DMS 273 (cell line): ENCODE results near the gene POLR3K.

Source experiments
- DNase-seq: peaks from one replicate; lab custom pipeline; 2025; ENCODE audit not compliant: unreplicated experiment; lab: John Stamatoyannopoulos, UW

POLR3K gene

DNA sequence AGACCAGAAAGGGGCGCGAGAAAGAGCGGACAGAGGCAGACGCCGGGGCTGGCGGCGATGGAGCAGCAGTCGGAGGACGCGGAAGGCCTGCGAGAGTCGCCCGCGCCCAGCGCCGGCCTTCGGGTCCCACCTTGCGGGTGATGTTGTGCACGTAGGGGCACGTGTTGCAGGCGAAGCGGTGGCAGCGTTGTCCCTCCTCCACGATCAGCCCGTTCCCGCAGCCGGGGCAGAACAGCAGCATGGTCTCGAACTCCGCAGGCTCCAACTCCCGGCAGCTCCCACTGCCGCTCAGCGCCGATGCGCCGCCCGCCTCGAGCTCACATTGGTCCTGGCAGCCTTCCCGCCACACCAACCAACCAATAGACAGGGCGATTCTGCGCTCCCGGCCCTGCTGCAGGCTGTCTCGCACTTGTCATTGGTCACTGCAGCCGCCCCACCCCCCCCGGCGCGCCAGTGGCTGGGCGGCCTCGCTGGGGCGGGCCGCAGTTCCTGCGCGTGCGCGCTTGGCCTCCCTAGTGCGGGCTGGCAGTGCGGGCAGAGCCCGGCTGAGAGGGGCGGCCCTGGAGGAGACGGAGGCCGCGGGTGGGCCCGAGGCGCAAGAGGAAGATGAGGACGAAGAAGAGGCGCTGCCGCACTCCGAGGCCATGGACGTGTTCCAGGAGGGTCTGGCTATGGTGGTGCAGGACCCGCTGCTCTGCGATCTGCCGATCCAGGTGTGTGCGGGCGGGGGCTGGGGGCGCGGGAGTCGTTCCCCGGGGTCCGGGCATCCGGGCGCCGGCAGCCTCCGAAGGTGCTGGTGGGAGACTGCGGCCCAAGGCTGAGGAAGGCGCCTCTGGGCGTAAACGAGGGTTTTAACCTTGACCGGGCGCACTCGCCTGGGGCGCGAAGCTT lies at the start of gene POLR3K, which contains the start of gene SNRNP25:
TSS of gene POLR3K (minus strand) at position 263 of the 891 bp plus-strand sequence. CDS start at position 241, 22 bp downstream.
TSS of gene SNRNP25 (plus strand) at position 483 of the 891 bp plus-strand sequence. CDS start at position 672, 189 bp downstream.
- DNase-seq = peak; percentile 99

DNA sequence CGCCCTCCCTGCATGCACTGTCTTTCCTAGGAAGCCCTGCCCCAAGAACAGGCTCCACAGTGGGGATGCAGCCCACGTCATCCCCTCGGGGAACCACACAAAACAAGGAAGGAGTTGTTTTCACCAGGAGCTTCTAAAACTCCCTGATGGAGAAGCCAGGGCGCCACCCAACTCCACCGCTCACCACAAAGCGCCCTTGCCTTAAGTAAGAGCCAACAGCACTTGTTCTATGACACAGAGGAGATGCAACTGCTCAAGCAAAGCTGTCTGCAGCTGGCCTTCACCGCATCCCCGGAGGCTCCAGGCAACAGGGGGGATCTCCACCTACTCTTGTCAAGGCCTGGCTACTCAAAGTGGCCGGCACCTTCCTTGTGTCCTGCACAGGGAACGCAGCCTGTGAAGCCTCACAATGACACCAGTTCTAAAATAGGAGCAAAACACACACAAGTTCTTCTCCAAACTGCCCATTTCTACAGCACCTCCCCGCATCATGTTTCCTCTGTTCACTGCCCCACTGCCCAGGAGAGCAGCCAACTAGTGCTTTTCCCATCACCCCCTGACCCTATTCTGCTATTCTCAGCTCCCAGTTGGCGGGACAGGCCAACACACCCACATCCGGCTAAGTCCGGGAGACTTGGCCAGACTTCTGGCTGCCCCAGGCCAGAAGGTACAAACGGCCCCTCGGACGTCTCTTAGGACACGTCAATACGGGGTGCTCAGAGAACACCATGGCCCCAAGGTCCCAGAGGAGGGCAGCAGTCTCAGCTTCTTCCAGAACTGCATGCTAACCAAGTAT lies 48.9 kb upstream of the POLR3K start:
- no peak for DNase-seq

DNA sequence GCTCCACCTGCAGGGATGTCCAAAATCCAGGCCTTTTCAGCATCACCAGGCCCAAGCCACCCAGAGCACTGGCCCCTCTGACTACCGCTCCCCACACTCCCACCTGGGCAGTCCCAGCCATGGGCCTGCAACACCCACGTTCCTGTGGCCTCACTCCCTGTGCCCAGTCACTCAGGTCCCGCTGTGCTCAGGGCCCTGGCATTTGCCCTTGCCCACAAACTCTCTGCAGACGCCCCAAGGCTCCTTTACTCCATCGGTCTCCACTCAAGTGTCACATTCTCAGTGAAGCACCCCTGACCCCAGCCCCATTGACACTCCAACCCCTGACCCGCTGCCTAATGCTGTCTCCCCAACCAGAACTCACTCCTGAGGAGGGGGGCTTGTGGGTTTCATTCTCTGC lies 48.2 kb upstream of the POLR3K start:
- no peak for DNase-seq

DNA sequence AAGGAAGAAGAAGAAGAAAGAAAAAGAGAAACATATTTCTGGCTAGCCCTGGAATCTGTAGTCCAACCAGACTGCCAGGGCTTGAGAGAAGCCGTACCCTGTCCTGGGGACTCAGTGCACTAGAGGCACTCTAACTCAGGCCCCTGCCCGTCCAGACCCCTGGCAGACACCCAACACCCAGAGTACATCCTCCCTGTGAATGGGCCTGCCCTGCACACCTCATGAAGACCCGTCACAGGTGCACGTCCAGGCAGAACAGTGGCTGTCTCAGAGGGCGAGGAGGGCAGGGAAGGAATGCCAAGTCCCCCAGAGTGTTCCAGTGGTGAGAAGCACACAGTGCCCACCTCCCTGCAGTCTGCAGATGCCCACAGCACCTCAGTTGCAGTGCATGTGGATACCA lies 47.6 kb upstream of the POLR3K start:
- DNase-seq = no peak

DNA sequence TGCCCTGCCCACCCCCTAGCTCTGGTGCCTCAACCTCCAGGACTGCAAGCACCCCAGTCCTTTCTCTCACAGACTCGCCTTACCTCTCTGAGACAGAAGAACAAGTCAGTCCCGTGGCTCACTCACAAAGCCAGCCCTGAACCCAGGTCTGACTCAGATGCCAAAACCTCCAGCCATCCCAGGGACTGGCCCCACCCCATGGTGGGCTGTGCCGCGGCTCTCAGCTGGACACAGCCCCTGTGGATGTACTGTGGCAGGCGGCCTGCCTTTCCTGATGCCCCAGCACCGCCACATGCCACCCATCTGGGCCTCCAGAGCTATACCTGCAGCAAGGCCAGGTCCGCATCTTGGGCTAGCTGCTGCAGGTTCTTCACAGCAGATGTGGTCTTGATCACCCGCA lies 44.4 kb upstream of the POLR3K start:
- DNase-seq = no peak

DNA sequence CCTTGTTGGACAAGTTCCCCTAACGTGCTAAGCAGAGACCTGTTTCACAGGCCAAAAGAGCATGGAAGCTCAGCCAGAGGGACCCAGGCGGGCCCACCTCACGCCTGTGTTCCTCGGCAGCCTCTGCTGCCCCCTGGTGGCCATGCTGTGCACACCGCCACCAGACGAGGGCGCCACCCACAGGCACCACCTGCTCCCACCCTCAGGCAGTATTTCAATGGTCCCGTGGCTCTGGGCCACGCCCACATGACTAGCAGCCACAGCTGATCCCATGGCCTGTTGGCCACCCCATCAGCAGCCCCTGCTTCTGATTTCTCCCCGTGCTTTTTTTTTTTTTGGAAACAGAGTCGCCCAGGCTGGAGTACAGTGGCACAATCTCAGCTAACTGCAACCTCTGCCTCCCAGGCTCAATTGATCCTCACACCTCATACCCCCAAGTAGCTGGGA lies 43.5 kb upstream of the POLR3K start:
- peak; percentile 95 for DNase-seq

DNA sequence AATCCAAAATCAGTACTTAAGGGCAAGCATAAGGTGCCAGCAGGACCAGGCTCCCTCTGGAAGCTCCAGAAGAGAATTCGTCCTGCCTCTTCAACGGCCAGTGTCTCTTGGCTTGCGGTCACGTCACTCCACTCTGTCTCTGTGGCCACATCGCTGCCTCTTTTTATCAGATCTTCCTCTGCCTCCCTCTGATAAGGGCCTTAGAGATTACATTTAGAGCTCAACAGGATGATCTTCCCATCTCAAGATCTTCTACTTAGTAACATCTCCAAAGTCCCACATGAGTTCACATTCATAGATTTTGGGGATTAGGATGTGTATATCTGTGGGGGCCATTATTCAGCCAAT lies 41.5 kb upstream of the POLR3K start:
- no peak for DNase-seq

DNA sequence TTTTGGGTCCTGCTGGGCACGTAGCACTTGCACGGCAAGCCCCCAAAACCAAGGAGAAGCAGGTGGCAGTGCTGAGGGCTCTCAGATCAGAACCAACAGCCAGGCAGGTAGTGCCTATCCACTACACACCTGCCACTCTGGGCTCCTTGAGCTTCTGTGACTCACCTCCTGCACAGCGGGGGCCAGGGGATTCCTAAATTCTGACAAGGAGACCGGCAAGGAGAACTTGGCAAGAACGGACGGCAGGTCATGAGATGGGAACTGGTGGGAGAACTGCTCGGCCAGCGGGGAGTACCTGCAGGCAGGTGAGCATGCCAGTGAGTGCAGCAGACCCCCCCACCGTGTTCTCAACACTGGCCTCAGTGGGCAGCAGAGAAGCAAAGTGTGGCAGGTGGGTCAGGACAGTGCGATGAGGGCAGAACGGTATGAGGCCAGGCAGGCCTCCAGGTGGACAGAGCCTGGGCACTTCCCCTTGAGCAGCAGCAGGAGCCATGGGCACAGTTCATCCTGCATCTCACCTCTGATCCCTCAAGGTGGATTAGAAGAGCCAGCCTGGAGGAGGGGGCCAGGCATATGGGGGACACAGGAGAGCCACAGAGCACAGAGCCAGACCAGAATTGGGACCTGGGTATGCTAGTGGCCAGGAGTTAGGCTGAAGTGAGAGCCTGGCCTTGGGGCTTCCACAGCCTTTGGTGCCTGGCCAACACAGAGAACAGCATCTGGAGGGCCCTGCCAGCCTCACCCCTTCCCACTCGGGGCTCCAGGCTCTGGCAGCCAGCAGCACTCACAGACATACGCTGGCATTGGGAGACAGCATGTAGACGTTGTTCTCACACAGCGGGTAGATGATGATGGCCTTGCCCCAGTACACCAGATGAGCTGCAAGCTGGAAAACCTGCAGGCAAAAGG lies 39.3 kb upstream of the POLR3K start:
- peak; percentile 70 for DNase-seq

DNA sequence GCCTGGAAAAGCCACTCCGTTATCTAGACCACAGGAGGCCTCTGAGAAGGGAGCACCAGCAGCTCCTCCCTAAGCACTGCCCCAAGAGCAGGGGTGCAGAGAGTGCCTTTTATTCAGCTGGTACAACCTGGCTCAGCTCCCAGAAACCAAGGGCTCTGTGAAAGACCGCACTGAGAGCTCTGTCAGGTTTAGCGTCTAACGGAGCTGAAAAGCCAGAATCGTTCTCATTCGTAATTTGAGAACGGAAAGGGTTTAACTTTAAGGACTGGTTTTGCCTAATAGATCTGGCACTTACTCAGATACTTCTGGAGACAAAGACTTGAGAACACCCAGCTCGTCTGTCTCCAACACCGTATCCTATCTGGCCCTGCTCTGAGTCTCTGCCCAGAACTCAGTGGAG lies 38.1 kb upstream of the POLR3K start:
- DNase-seq = peak; percentile 71

DNA sequence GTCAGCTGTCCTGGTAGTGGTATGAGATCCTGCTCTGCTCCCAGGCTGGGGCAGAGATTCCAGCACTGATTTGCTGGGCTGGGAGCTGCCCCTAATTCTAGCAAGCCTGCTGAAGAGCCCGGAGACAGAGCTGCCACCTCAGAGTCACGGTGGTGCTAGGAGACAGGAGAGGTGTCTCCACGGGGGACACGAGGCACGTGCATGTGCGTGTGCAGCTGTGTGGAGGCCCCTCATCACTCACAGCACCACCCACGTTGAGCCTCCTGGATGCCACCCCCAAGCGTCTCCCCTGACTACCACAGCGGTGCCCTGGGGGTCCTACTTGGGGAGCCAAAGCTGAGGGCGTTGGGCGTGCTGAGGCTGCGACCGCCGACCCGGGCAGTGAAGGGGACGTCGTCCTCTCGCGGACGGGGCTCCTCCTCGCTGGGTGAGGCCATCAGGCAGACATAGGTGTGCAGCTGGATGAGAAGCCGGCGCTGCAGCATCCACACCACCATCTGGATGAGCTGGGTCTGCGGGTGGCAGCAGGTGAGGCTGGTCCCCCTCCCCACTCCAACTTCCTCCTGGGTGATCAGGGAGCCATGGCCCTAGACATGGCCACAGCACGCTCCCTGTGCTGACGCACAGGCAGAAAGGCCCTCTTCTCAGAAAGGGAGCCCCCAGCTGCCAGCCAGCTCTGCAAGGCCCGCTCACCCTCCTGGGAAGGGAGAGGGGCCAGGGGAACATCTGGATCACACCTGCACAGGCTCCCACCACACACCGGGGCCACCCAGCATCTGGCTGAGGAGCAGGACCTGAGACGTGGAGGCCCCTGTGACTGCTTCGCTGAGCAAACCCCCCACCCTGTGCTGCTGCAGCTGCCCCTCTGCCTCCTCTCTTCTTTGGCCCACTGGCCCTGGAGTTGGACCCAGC lies 36.2 kb upstream of the POLR3K start:
- no peak for DNase-seq

DNA sequence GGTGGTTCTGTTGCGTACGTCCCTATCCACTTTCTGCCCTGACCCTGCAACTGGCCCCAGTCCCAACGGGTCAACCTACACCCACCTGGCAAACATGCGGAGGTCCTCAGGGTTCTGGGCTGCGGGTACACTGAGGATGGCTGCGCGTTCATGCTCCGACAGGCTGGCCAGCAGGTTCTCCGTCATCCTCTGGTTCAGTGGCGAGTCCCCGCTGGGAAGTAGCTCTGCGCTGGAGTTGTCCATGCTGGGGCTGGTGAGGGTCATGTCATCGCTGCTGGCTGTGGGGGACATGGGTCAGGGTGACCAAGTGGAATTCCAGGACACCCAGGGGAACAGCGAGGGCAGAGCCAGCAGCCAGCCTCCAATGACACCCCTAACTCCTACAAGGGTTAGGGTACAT lies 35.2 kb upstream of the POLR3K start:
- DNase-seq = no peak

DNA sequence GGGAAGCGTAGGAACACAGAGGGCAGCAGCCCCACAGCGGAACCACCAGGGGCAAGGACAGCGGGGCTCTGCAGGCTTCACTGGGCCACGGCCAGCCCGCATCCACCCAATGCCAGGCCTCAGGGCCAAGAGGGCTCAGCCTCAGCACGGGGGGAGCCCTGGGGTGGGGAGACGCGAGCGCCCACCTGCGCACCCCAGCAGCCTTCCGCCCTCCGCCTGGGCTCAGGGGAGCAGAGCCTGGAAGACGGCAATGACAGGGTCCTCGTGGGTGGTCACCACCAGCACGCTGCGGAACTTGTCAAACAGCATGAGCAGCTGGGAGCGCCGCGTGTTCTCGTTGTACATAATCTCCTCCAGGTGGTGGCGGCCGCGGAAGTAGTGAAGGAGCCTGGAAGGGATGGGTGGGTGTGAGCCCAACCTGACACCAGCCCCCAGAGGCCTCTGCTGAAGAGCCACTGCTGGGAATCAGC lies 33.1 kb upstream of the POLR3K start:
- DNase-seq = no peak

DNA sequence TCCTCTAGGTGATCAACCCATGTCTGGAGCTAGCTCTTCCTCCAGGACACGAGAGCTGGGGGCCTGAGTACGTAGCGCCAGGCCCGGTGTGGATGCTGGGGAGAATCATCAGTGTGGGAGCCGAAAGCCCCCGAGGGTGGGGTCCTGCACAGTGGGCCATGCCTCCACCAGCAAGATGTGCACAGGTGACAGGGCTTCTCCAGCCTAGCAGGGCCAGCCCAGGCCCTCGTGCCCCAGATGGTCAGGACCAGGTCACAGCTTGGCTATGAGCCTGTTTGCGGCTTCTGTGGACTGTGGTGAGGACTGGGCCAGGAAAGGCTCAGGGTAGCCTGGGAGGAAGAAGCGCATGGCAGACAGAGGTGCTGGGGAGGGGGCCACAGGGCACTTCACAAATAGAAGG lies 32.5 kb upstream of the POLR3K start:
- DNase-seq = no peak

DNA sequence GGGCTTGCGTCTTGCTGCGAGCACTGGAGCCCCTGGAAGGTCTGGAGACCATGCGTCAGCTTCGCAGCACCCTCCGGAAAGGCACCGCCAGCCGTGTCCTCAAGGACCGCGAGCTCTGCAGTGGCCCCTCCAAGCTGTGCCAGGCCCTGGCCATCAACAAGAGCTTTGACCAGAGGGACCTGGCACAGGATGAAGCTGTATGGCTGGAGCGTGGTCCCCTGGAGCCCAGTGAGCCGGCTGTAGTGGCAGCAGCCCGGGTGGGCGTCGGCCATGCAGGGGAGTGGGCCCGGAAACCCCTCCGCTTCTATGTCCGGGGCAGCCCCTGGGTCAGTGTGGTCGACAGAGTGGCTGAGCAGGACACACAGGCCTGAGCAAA lies 32.0 kb upstream of the POLR3K start:
- DNase-seq = no peak

DNA sequence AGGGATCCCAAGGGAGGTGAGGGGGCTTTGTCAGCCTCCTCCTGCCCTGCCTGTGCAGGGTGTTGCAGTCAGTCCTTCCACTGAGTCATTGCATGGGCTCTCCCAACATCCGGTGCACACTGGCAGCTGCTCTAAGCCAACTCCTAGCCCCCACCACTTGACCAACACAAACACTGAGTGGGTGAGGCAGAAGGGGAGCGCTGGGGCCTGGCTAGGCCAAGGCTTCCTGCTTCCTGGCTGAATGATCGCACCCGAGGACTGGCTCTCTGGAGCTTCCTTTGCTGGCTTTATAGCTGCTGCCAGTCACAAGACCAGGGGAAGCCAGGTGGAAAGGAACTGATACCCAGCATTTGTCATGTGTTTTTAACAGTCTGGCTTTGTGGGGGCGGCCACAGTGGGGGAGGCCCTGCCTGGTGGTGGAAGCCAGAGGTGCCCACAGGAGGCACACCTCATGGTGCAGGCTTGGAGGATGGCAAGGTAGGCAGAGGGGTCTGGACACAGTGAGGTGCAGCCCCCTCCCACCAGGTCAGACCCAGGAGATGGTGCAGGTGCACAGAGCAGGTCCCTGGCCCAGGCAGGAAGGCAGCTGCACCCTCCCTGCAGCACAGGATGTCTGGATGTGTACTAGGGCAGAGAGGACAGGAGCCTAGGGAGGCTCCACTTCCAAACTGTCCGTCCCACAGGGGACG lies 31.5 kb upstream of the POLR3K start:
- DNase-seq = peak; percentile 60

DNA sequence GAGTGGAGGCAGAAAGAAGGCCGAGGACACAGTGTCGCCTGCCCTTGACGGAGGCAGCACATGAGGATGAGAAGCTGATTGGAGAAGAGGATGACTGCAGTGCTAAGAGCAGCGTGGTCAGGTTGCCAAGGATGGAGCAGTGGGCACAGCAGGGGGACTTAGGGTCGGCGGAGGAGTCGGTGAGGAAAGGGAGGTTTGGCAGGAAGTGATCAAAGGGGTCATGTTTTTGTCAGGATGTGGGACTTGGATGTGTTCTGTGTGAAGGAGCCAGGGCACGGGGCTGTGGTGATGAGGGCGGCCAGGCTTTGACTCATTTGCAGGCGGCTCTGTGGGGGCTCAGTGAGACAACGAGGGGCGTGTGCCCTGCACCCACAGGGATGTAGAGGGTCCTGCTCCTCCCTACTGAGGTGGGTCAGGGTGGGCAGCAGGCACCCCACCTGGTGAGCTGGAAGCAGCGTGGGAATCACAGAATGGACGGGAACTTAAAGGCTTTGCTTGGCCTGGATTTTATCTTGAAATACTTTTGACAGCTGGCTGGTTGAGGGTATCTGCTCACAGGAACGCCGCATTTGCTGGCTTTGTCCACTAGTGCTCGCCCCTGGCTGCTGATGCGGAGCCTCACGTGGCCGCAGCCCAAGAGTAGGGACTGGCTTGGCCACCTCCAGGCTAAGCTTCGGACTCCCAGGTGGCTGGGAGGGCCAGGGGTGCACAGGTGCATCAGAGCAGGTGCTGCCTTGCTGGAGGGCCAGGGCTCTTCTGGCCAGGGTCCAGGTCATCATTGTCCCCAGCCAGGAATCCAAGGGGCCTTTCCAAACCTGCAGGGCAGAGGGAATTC lies 30.6 kb upstream of the POLR3K start:
- DNase-seq = peak; percentile 40

DNA sequence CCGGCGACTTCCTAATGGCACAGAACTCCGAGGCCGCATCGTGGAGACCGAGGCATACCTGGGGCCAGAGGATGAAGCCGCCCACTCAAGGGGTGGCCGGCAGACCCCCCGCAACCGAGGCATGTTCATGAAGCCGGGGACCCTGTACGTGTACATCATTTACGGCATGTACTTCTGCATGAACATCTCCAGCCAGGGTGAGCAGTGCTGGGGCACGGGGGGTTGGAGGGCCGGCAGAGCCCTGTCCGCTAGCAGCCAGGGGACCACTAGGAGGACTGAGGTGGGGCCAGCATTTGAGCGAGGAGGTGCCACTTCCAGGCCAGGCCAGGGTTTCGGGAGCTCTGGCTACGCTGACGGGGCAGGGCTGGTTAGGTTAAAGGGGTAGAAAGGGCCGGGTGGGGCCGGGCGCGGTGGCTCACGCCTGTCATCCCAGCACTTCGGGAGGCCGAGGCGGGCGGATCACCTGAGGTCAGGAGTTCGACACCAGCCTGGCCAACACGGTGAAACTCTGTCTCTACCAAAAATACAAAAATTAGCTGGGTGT lies 29.7 kb upstream of the POLR3K start:
- DNase-seq = no peak
